Testis (tissue), 2 donors: ENCODE data around the gene MYH9.

ENCODE experiments used
- CTCF ChIP-seq, 3 experiments: fragments of 450-650 bp in 2 of 3; fragments of 200-600 bp in 1 of 3; sonication (generic) in 1 of 3; IDR thresholded peaks; one replicate each; pipeline ENCODE4 v1.5.1; 2016 to 2019; ENCODE audit warnings: antibody characterized with exemption in 3 of 3, mild to moderate bottlenecking in 2 of 3, moderate library complexity in 1 of 3
- POLR2A ChIP-seq: fragments of 450-650 bp; IDR thresholded peaks from one replicate; pipeline ENCODE4 v1.6.1; 2017; ENCODE audit warnings: antibody characterized with exemption, mild to moderate bottlenecking, moderate library complexity

DNA sequence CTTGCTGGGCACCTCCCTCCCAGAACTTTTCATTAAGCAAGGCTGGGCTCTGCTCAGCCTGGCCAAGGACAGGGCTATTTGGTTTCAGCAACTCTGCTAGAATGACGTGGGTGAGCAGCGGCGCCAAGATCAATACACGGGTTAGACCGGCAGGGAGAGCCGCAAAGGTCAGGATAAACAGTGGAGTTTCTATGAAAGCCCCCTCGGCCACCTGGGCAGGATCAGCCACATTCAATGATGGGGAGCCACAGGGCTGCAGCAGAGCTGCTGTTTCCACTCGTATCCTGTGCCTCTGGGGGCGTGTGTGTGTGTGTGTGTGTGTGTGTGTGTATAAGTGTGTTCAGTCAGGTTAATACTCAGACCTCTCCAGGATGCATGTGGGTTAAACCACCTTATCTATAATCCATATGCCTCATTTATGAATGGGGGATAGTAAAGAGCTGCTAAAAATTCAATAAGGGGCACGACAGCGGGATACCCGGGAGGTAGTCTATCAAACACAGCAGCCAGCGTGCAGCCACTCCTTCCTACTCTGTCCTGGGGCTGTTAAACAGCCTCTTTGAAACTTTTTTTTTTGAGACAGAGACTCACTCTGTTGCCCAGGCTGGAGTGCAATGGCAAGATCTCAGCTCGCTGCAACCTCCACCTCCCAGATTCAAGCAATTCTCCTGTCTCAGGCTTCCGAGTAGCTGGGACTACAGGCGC is 34.8 kb downstream of the MYH9 start:
- TF ChIP-seq POLR2A (no peak), CTCF (IDR thresholded peaks at IDR 0.05) (no peak)
